SK-N-SH treated with all-trans-retinoic acid at 6 μM for 48 hours (cell line): ENCODE results near the gene GPC3.

Experiments used
- ATAC-seq: fragments of 200-7000 bp; cut with Tn5 transposase; 3 replicates; pipeline ENCODE4 v1.9.1; 2020; ENCODE audit warnings: mild to moderate bottlenecking, moderate library complexity
- ARNTL ChIP-seq: fragments of 450-650 bp; formaldehyde crosslinking; IDR thresholded peaks from 2 replicates; pipeline ENCODE4 v1.5.0; 2020; ENCODE audit warnings: low read depth, mild to moderate bottlenecking, moderate library complexity, borderline replicate concordance
- BACH2 ChIP-seq: fragments of 250-450 bp; sonication (Bioruptor Pico); IDR thresholded peaks from 2 replicates; pipeline ENCODE4 v1.9.0; 2021; ENCODE audit warnings: mild to moderate bottlenecking, borderline replicate concordance
- CSRNP3 ChIP-seq: fragments of 250-450 bp; sonication (Bioruptor Pico); IDR thresholded peaks from 2 replicates; pipeline ENCODE4 v1.5.1; 2021; ENCODE audit warnings: mild to moderate bottlenecking, moderate library complexity
- GLIS3 ChIP-seq: fragments of 250-450 bp; sonication (Bioruptor Pico); IDR thresholded peaks from 2 replicates; pipeline ENCODE4 v1.5.0; 2020; ENCODE audit warnings: mild to moderate bottlenecking, moderate library complexity
- ISL1 ChIP-seq: fragments of 250-450 bp; sonication (Bioruptor Pico); IDR thresholded peaks from 2 replicates; pipeline ENCODE4 v2.1.2; 2022; ENCODE audit warnings: mild to moderate bottlenecking, moderate library complexity
- OSR1 ChIP-seq: fragments of 250-450 bp; sonication (Bioruptor Pico); IDR thresholded peaks from 2 replicates; pipeline ENCODE4 v1.8.0; 2022; ENCODE audit warnings: moderate library complexity, mild to moderate bottlenecking, inconsistent platforms
- PATZ1 ChIP-seq: fragments of 250-450 bp; sonication (Bioruptor Pico); IDR thresholded peaks from 2 replicates; pipeline ENCODE4 v1.8.0; 2020; ENCODE audit warnings: mild to moderate bottlenecking, moderate library complexity, borderline replicate concordance
- PPARA ChIP-seq: fragments of 250-450 bp; sonication (Bioruptor Pico); IDR thresholded peaks from 2 replicates; pipeline ENCODE4 v1.5.0; 2020; ENCODE audit warnings: mild to moderate bottlenecking, borderline replicate concordance
- RARB ChIP-seq: fragments of 250-450 bp; sonication (Bioruptor Pico); IDR thresholded peaks from 2 replicates; pipeline ENCODE4 v1.8.0; 2021; ENCODE audit warnings: mild to moderate bottlenecking, moderate library complexity
- SNAI2 ChIP-seq: fragments of 250-450 bp; sonication (Bioruptor Pico); IDR thresholded peaks from 2 replicates; pipeline ENCODE4 v1.5.0; 2020; ENCODE audit warnings: mild to moderate bottlenecking, moderate library complexity
- TCF4 ChIP-seq: fragments of 250-450 bp; sonication (Bioruptor Pico); IDR thresholded peaks from 2 replicates; pipeline ENCODE4 v1.8.0; 2021; ENCODE audit warnings: mild to moderate bottlenecking, moderate library complexity, borderline replicate concordance
- TOX ChIP-seq: fragments of 250-450 bp; sonication (Bioruptor Pico); IDR thresholded peaks from 2 replicates; pipeline ENCODE4 v1.8.0; 2021; ENCODE audit warnings: mild to moderate bottlenecking, moderate library complexity, borderline replicate concordance
- TSHZ2 ChIP-seq: fragments of 250-450 bp; sonication (Bioruptor Pico); IDR thresholded peaks from 2 replicates; pipeline ENCODE4 v1.5.0; 2020; ENCODE audit warnings: mild to moderate bottlenecking, moderate library complexity
- ZC3H10 ChIP-seq: fragments of 250-450 bp; sonication (Bioruptor Pico); IDR thresholded peaks from 2 replicates; pipeline ENCODE4 v1.5.1; 2021; ENCODE audit warnings: mild to moderate bottlenecking, moderate library complexity
- ZFP3 ChIP-seq: fragments of 250-450 bp; sonication (Bioruptor Pico); IDR thresholded peaks from 2 replicates; pipeline ENCODE4 v1.5.0; 2020; ENCODE audit warnings: mild to moderate bottlenecking, moderate library complexity
- ZFP30 ChIP-seq: fragments of 450-650 bp; formaldehyde crosslinking; IDR thresholded peaks from 2 replicates; pipeline ENCODE4 v1.5.0; 2022; ENCODE audit warnings: mild to moderate bottlenecking, moderate library complexity
- ZNF565 ChIP-seq: fragments of 450-650 bp; formaldehyde crosslinking; conservative IDR thresholded peaks from 2 replicates; pipeline ENCODE4 v1.5.0; 2020; ENCODE audit warnings: low read depth, mild to moderate bottlenecking, moderate library complexity
- ZNF70 ChIP-seq: fragments of 450-650 bp; formaldehyde crosslinking; IDR thresholded peaks from 2 replicates; pipeline ENCODE4 v1.5.0; 2020; ENCODE audit warnings: mild to moderate bottlenecking, moderate library complexity
- ZNF8 ChIP-seq: fragments of 450-650 bp; formaldehyde crosslinking; IDR thresholded peaks from 2 replicates; pipeline ENCODE4 v1.5.0; 2020; ENCODE audit warnings: mild to moderate bottlenecking, moderate library complexity

GPC3 gene

GRCh38 chrX:133511041-133511440 is 474.4 kb downstream of the GPC3 start:
- no peak for ATAC-seq
- TF ChIP-seq ZFP30 (CRISPR knock-in tag) (no peak), GLIS3 (CRISPR knock-in tag) (no peak), ZNF8 (CRISPR knock-in tag) (no peak), ARNTL (CRISPR knock-in tag) (no peak), PATZ1 (CRISPR knock-in tag) (no peak), ZFP3 (CRISPR knock-in tag) (no peak), PPARA (CRISPR knock-in tag) (no peak), TSHZ2 (CRISPR knock-in tag) (no peak), TOX (CRISPR knock-in tag) (no peak), BACH2 (CRISPR knock-in tag) (no peak)

- ATAC-seq, result no peak
- TF ChIP-seq ZNF70 (CRISPR knock-in tag) (no peak), OSR1 (CRISPR knock-in tag) (no peak), TOX (CRISPR knock-in tag) (no peak), ZFP30 (CRISPR knock-in tag) (no peak), TSHZ2 (CRISPR knock-in tag) (no peak), ZNF565 (CRISPR knock-in tag) (no peak), ZC3H10 (CRISPR knock-in tag) (no peak), PPARA (CRISPR knock-in tag) (no peak), ZFP3 (CRISPR knock-in tag) (no peak), PATZ1 (CRISPR knock-in tag) (no peak), SNAI2 (CRISPR knock-in tag) (no peak)
These were observed 488.0 kb downstream of the GPC3 start for GRCh38 chrX:133497356-133497755.

- ATAC-seq, result peak; percentile 45; the same call in 2 of the 3 replicates
- TF ChIP-seq TSHZ2 (CRISPR knock-in tag), result no peak
- TF ChIP-seq TCF4, result no peak
- TF ChIP-seq CSRNP3 (CRISPR knock-in tag), result no peak
- no peak for TF ChIP-seq SNAI2 (CRISPR knock-in tag)
- no peak for TF ChIP-seq GLIS3 (CRISPR knock-in tag)
- no peak for TF ChIP-seq RARB
- peak; percentile 75 for TF ChIP-seq ISL1 (CRISPR knock-in tag)
- TF ChIP-seq ZC3H10 (CRISPR knock-in tag), result no peak
These were observed 489.7 kb downstream of the GPC3 start for GRCh38 chrX:133495464-133496391.
